IMR-90 (cell line): Measurements from ENCODE around the gene TNFSF13B. TPM values are rescaled to one million over a fixed set of nuclear protein-coding genes. Genes with fewer than 3 reads are reported as not detected.

Experiments used
- ATAC-seq: fragments of 200-7000 bp; cut with Tn5 transposase; 2 replicates; pipeline ENCODE4 v1.9.1; 2020; ENCODE audit warnings: low read depth, mild to moderate bottlenecking, moderate library complexity
- BruUV-seq: library from RNA; stranded (reverse); fragments of 400-500 nt; replicated peaks from 2 replicates; lab custom pipeline; 2021; lab: Mats Ljungman, UMichigan
- CTCF ChIA-PET: fragments of 300-600 bp; formaldehyde crosslinking; extraction: SDS; loops from one replicate; lab custom pipeline; 2021; ENCODE audit warnings: antibody characterized with exemption; lab: Yijun Ruan, JAX
- POLR2A ChIA-PET: fragments of 300-600 bp; sonication (Branson Sonifier 250); formaldehyde crosslinking; loops from one replicate; lab custom pipeline; 2022; ENCODE audit warnings: antibody characterized with exemption; ENCODE audit not compliant: unreplicated experiment; lab: Charles Lee
- DNase-seq: peaks from one replicate; pipeline ENCODE4 v3.0.0; 2013
- H2AFZ ChIP-seq: replicated peaks from 2 replicates; pipeline ENCODE3; 2013; ENCODE audit warnings: low read length, mild to moderate bottlenecking; ENCODE audit not compliant: poor library complexity
- H2AK5ac ChIP-seq: 2 replicates; pipeline ENCODE4 v1.6.1; 2013; ENCODE audit warnings: low read depth, low read length, inconsistent platforms
- H2AK9ac ChIP-seq: replicated peaks from 2 replicates; pipeline ENCODE3; 2013; ENCODE audit warnings: mild to moderate bottlenecking, low read depth, low read length, moderate library complexity; ENCODE audit not compliant: poor library complexity
- H2BK120ac ChIP-seq: 2 replicates; pipeline ENCODE4 v1.6.1; 2013; ENCODE audit warnings: low read depth, low read length, inconsistent platforms
- H2BK15ac ChIP-seq: 3 replicates; pipeline ENCODE4 v1.6.1; 2013; ENCODE audit warnings: low read depth, low read length, inconsistent platforms
- H2BK20ac ChIP-seq: 2 replicates; pipeline ENCODE4 v1.6.1; 2013; ENCODE audit warnings: low read depth, mild to moderate bottlenecking, inconsistent platforms, low read length, moderate library complexity
- H2BK5ac ChIP-seq: 2 replicates; pipeline ENCODE4 v1.6.1; 2013; ENCODE audit warnings: mild to moderate bottlenecking, low read depth, low read length, inconsistent platforms; ENCODE audit not compliant: poor library complexity, severe bottlenecking
- H3K14ac ChIP-seq: replicated peaks from 2 replicates; pipeline ENCODE4 v1.6.1; 2013; ENCODE audit warnings: low read depth, low read length, inconsistent platforms
- H3K18ac ChIP-seq: 2 replicates; pipeline ENCODE4 v1.6.1; 2013; ENCODE audit warnings: low read depth, low read length, control low read depth
- H3K23ac ChIP-seq: 2 replicates; pipeline ENCODE4 v1.6.1; 2013; ENCODE audit warnings: low read depth, low read length, inconsistent platforms
- H3K27ac ChIP-seq: 2 replicates; pipeline ENCODE4 v1.5.1; 2013; ENCODE audit warnings: mild to moderate bottlenecking, control low read depth, low read length; ENCODE audit not compliant: insufficient read depth
- H3K27me3 ChIP-seq: 2 replicates; pipeline ENCODE4 v1.6.1; 2013; ENCODE audit warnings: low read length; ENCODE audit not compliant: control insufficient read depth, insufficient read depth
- H3K36me3 ChIP-seq: 2 replicates; pipeline ENCODE4 v1.6.1; 2013; ENCODE audit warnings: low read length, mixed read lengths; ENCODE audit not compliant: control insufficient read depth, insufficient read depth
- H3K4ac ChIP-seq: 2 replicates; pipeline ENCODE4 v1.6.1; 2013; ENCODE audit warnings: low read depth, low read length, inconsistent platforms
- H3K4me1 ChIP-seq: 2 replicates; pipeline ENCODE4 v1.6.1; 2013; ENCODE audit warnings: low read length, mixed read lengths; ENCODE audit not compliant: control insufficient read depth, insufficient read depth
- H3K4me2 ChIP-seq: 2 replicates; pipeline ENCODE4 v1.6.1; 2013; ENCODE audit warnings: low read depth, mild to moderate bottlenecking, control low read depth, low read length, moderate library complexity
- H3K4me3 ChIP-seq: 2 replicates; pipeline ENCODE4 v1.5.1; 2013; ENCODE audit warnings: low read depth, mild to moderate bottlenecking, control low read depth, low read length, moderate library complexity; ENCODE audit not compliant: insufficient read depth
- H3K56ac ChIP-seq: 2 replicates; pipeline ENCODE4 v1.6.1; 2013; ENCODE audit warnings: low read length, inconsistent platforms; ENCODE audit not compliant: insufficient read depth; ENCODE audit errors: extremely low read depth
- H3K79me1 ChIP-seq, 2 experiments: 2 replicates each; pipeline ENCODE4 v1.6.1; 2013; ENCODE audit warnings: low read length in 2 of 2, inconsistent platforms in 1 of 2, low read depth in 1 of 2
- H3K9ac ChIP-seq: 2 replicates; pipeline ENCODE4 v1.6.1; 2013; ENCODE audit warnings: low read depth, low read length, control low read depth
- H3K9me1 ChIP-seq: 2 replicates; pipeline ENCODE4 v1.6.1; 2013; ENCODE audit warnings: low read length, inconsistent platforms; ENCODE audit not compliant: insufficient read depth
- H3K9me3 ChIP-seq: 2 replicates; pipeline ENCODE4 v1.6.1; 2013; ENCODE audit warnings: low read length; ENCODE audit not compliant: control insufficient read depth, insufficient read depth
- H4K20me1 ChIP-seq: 2 replicates; pipeline ENCODE4 v1.6.1; 2013; ENCODE audit warnings: low read length, inconsistent platforms; ENCODE audit not compliant: insufficient read depth
- H4K5ac ChIP-seq: 2 replicates; pipeline ENCODE4 v1.6.1; 2013; ENCODE audit warnings: mild to moderate bottlenecking, low read depth, low read length, control low read depth
- H4K8ac ChIP-seq, 2 experiments: 2 replicates each; pipeline ENCODE4 v1.6.1; 2013; ENCODE audit warnings: low read depth in 2 of 2, low read length in 2 of 2, control low read depth in 1 of 2, inconsistent platforms in 1 of 2
- H4K91ac ChIP-seq: 2 replicates; pipeline ENCODE4 v1.6.1; 2013; ENCODE audit warnings: low read depth, low read length, inconsistent platforms; ENCODE audit not compliant: insufficient read depth
- BHLHE40 ChIP-seq: fragments of 150-350 bp; IDR thresholded peaks from 2 replicates; pipeline ENCODE4 v1.6.1; 2016; ENCODE audit warnings: mild to moderate bottlenecking, low read depth, low read length
- CHD1 ChIP-seq: IDR thresholded peaks from 2 replicates; pipeline ENCODE4 v1.6.1; 2012; ENCODE audit warnings: low read depth, low read length, improper control_type of control experiment
- ELK1 ChIP-seq: fragments of 150-350 bp; IDR thresholded peaks from 2 replicates; pipeline ENCODE4 v1.6.1; 2016; ENCODE audit warnings: low read depth, mild to moderate bottlenecking, low read length, moderate library complexity, borderline replicate concordance
- FOS ChIP-seq: fragments of 150-350 bp; IDR thresholded peaks from 2 replicates; pipeline ENCODE4 v1.6.1; 2016; ENCODE audit warnings: low read depth, low read length
- MAZ ChIP-seq: IDR thresholded peaks from 2 replicates; pipeline ENCODE4 v1.6.1; 2012; ENCODE audit warnings: low read depth, mild to moderate bottlenecking, low read length, improper control_type of control experiment, moderate library complexity, borderline replicate concordance
- POLR2A ChIP-seq: IDR thresholded peaks from 2 replicates; pipeline ENCODE4 v1.6.1; 2012; ENCODE audit warnings: mild to moderate bottlenecking, low read depth, low read length
- RAD21 ChIP-seq: IDR thresholded peaks from 2 replicates; pipeline ENCODE4 v1.6.1; 2012; ENCODE audit warnings: low read length, improper control_type of control experiment
- WGBS, 2 experiments: methylation state at CpG; one replicate each; pipeline versions ENCODE4 v1.1.5 to v1.1.7; 2013; ENCODE audit warnings: missing lambda C conversion rate in 2 of 2; ENCODE audit not compliant: insufficient read length in 1 of 2; ENCODE audit errors: extremely low coverage in 2 of 2; 5-methylcytosine and 5-hydroxymethylcytosine counted together
- dilution Hi-C: fragments of 300-500 bp; cut with HindIII; formaldehyde crosslinking; loops from one replicate; pipeline ENCODE4 v1.14.3; 2018; ENCODE audit warnings: low sequenced_read_pairs; ENCODE audit not compliant: unreplicated experiment
- in situ Hi-C: fragments of 300-500 bp; cut with MboI; formaldehyde crosslinking; loops from 3 replicates; pipeline ENCODE4 v1.14.3; 2019; ENCODE audit warnings: low sequenced_read_pairs, inconsistent platforms, mixed read lengths
- intact Hi-C: fragments of 100-400 bp; cut with micrococcal nuclease; formaldehyde crosslinking; loops from 2 replicates; pipeline ENCODE4 v1.10.0; 2022
- polyA plus RNA-seq, 3 experiments: library from polyadenylated mRNA; depleted of rRNA; stranded (reverse); fragments of >200 nt; gene quantifications; 2 replicates each; pipeline ENCODE4 v1.2.3, GENCODE V29; 2012; ENCODE audit warnings: low replicate concordance in 1 of 3
- total RNA-seq: library from RNA; depleted of rRNA; stranded (reverse); fragments of >200 nt; gene quantifications from 2 replicates; pipeline ENCODE4 v1.2.3, GENCODE V29; 2012
- TF ChIP-seq, protein P1 (sequence below): fragments of 150-350 bp; IDR thresholded peaks from 2 replicates; pipeline ENCODE4 v1.6.1; 2017; ENCODE audit warnings: mild to moderate bottlenecking, antibody characterized with exemption, low read length, low read depth

TNFSF13B gene
- total and polyA plus RNA-seq, 2 of the 4 experiments (the other 2 are of a cell fraction) = 0.29 to 0.54 TPM

DNA sequence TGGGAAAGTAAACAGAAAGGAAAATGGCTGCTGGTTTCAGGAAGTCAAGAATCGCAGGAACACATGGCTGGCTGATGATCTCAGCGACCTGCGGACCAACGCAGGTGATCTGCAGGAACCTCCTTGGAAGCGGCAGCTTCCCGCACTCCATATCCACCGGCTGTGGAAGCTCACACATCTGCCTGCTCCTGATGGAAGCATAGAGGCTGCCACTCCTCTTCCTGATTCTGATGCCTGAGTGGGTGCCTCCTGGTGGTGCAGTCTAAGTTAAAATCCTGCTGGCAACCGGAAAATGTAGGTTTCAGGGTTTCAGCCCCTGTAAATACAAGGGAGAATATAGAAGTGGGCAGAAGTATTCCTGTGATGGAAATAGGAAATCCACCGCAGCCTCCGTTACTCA lies 75.5 kb downstream of the TNFSF13B start:
- no peak overlapping the region for H3K14ac ChIP-seq
- no peak overlapping the region for H4K8ac ChIP-seq
- peaks cover 11% of the 10 kb centered on the region for H3K27me3 ChIP-seq
- no peak overlapping the region for H2BK5ac ChIP-seq
- in situ Hi-C loops = no loop called here
- no peaks in the 10 kb centered on the region for H3K79me1 ChIP-seq
- H3K4me2 ChIP-seq = no peak overlapping the region
- ChIA-PET CTCF (no interaction called here), POLR2A (no interaction called here)
- no peak overlapping the region for H2AK5ac ChIP-seq
- no peak overlapping the region for H4K91ac ChIP-seq
- H3K36me3 ChIP-seq = no peaks in the 10 kb centered on the region
- H2AFZ ChIP-seq = no peak overlapping the region
- H3K18ac ChIP-seq = no peak overlapping the region
- no peak overlapping the region for H3K4ac ChIP-seq
- H2BK120ac ChIP-seq = no peak overlapping the region
- H4K20me1 ChIP-seq = no peaks in the 10 kb centered on the region
- H4K5ac ChIP-seq = no peak overlapping the region
- no peak overlapping the region for H3K4me3 ChIP-seq
- no peaks in the 10 kb centered on the region for H3K4me1 ChIP-seq
- no peak overlapping the region for H2BK20ac ChIP-seq
- no peak for ATAC-seq
- H3K9me3 ChIP-seq = no peaks in the 10 kb centered on the region
- no peak overlapping the region for H3K56ac ChIP-seq
- H3K27ac ChIP-seq = no peak overlapping the region
- BruUV-seq = no TSS peak
- 100% methylated on average over 3 of the region's 10 CpGs; no CpG with 5 or more reads in 1 of the 2 experiments for WGBS, 2 experiments
- H3K23ac ChIP-seq = no peak overlapping the region
- H3K9ac ChIP-seq = no peak overlapping the region
- no peak overlapping the region for H2AK9ac ChIP-seq
- intact Hi-C loops = no loop called here
- no peaks in the 10 kb centered on the region for H3K9me1 ChIP-seq
- DNase-seq = no peak
- no peak overlapping the region for H2BK15ac ChIP-seq
- dilution Hi-C loops = no loop called here
- TF ChIP-seq CHD1 (no peak), MAZ (no peak), BHLHE40 (no peak), POLR2A (no peak), ELK1 (no peak), FOS (no peak), RAD21 (no peak)
- TF ChIP-seq, protein P1, sequence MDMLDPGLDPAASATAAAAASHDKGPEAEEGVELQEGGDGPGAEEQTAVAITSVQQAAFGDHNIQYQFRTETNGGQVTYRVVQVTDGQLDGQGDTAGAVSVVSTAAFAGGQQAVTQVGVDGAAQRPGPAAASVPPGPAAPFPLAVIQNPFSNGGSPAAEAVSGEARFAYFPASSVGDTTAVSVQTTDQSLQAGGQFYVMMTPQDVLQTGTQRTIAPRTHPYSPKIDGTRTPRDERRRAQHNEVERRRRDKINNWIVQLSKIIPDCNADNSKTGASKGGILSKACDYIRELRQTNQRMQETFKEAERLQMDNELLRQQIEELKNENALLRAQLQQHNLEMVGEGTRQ = no peak
